Activated T-cell treated with anti-CD3 and anti-CD28 coated beads, Interleukin-2, amount 50 U/mL, for 1 hour (primary cell): ENCODE results near the gene SIRPD.

ENCODE experiments used
- DNase-seq: peaks from one replicate; pipeline ENCODE4 v3.0.0-alpha.2; 2020

The SIRPD gene

DNA sequence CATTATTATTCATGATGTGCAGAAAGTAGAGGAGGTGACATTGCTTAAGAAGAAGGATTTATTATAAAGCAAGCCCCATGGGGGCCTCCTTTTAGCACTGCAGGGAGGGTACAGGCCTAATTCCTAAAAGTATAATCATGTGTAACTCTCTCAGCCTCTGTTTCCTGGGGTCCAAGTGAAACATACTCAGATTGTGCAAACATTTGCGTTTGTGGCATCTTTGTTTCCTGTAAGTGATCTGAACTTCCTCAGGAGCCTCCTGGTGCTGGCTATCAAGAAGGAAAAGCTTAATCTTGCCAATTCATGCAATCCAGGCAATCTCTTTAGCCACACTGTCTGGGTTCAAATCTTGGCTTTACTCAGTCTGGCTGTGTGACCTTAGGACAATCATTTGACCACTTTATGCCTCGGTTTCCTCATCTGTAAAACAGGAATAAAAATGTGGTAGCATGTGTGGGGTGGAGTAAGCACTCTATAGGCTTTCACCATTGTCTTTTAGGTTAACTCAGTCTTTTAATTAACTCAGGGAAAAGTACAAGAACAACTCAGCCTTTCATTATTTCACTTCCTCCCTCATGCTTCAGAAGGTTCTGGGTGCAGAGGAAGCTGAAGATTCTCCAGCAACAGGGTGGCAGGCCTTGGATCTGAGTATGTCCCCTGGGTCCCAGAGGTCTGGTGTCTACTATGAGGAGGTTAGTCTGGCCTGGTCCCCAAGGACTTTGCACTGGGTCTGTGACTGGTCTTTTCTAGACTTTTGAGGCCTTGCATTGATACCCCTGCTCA is 65.5 kb downstream of the SIRPD start:
- DNase-seq = no peak

DNA sequence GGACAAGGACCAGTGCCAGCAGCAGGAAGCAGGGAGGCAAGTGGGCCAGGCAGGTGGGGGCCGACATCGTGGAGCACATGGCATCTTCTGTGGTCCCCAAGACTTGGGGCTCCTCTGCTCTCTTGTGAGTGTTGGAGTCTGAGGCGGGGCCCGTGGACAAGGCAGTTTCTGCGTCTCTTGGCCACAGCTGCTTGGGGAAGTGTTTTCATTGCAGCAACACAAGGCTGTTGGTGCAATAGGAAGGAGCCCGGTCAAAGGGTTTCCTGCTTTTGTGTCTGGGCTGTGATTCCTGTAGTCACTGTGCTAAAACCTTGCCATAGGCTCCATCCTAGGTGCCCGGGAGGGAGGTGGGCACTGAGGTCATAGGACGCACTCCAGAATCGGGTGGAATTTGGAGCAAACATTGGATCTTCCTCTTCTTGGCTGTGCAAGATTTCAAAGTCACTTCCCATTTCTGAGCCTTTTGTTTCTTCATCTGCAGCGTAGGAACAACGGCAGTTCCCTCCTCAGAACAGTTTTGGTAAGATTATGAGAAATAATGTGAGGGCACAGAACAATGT is 66.1 kb downstream of the SIRPD start, which contains the start of gene SIRPB2:
Gene SIRPB2, minus strand, starts transcription at position 140 of the 560 bp plus-strand sequence. Its CDS starts 61 bp downstream, at position 79.
- no peak for DNase-seq

DNA sequence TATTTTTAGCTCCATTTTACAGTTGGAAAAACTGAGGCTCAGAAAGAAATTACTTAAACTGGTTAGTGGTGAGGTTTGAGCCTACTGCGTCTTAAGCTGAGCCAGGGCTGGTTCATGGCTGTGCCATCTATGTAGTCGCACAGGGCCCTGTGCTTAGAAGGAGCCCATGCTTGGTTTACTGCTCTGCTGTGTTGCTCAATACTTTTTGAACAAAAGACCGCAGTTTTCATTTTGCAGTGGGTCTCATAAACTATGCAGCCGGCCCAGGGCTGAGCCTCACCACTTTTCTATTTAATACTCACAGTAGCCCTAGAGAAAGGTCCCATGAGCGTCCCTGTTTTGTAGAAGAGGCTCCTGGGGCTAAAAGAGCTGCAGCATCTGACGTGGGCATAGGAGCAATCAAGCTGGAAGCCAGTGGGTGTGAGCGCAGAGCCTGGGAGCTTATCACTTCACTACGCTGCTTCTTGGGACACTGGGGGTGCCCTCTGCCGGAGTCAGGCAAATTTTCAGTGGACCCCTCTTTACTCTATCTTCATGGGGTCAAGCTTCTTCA is 66.8 kb downstream of the SIRPD start:
- no peak for DNase-seq

DNA sequence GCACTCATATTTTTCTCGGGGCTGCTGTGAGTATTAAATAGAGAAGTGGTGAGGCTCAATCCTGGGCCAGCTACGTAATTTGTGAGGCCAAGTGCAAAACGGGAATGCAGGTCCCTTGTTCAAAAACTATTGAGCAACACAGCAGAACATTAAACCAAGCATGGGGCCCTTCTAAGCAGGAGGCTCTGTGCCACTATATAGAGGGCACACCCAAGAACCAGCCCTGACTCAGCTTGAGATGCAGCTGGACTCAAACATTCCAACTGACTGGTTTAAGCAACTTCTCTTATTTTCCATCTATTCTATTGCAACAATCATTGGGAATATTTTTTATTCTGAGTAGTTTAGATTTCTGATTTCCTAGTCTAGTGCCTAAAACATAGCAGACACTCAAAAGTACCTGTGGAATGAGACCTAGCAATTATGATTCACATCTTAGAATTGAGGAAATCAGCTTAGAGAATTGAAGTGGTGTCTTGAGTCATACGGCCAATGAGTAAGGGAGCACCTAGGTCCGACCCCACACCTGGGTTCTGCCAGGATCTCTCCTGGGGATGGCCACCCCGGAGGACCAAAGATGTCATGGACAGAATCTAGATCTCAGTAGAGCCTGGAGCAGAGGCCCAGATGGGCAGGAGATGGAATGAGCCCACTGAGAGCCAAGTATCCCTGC is 67.6 kb downstream of the SIRPD start:
- no peak for DNase-seq

DNA sequence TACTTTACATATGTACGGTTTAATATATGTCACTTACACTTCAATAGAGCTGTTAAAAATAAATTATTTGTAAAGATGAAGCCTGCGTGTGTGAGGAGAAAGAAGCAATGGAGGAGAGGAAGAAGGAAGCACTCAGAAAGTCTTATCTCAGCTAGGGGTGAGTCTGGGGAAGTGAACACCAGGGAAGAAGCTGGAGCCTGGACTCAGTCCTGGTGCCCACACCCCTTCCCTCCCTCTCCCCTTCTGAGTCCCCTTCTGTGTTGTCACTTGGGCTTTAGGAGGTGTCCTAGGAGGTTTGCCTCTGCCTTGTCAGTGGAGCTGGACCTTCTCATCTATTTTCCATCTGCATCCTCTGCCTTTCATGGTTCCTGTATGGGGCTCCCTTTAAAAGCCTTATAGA is 68.2 kb downstream of the SIRPD start:
- no peak for DNase-seq

DNA sequence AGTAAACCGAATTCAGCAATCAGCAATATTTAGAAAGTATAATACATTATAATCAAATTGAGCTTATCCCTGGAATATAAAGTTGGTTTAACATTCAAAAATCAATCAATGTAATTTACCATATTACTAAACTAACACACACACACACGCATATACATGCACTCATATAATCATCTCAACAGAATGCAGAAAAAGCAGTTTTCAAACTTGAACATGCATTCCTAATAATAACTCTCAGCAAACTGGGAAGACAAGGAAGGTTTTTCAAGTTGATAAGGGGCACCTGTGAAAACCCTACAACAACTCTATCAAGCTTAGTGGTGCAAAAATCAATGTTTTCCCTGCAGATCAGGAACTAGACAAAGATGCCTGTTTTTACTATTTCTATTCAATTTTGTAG is 70.9 kb downstream of the SIRPD start:
- DNase-seq = no peak

DNA sequence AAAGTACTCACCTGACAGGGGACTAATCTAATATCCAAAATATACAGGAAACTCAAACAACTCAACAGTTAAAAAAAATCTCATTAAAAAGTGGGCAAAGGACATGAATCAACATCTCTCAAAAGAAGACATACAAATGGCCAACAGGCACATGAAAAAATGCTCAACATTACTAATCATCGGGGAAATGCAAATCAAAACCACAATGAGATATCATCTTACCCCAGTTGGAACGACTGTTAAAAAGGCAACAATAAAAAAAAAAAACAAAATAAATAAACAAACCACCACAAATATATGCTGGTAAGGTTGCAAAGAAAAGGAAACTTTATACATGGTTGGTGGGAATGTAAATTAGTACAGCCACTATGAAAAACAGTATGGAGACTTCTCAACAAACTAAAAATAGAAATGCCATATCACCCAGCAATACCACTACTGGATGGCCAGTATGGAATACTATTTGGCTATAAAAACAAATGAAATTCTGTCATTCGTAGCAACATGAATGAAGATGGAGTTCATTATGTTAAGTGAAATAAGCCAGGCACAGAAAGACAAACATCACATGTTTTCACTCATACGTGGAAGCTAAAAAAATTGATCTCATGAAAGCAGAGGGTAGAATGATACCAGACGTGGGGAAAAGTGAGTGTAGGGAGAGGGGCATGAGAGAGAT is 72.9 kb downstream of the SIRPD start:
- DNase-seq = no peak
